Suppressor macrophage (primary cell): Measurements from ENCODE around the gene CLHC1.
"Not testable (repeated sequence)": the region's sequence is repeated elsewhere in the genome, so short reads cannot be mapped to it uniquely, and the experiment has no call there.

ENCODE experiments used
- DNase-seq, 4 experiments: peaks; one replicate each; pipeline ENCODE4 v3.0.0-alpha.2; 2020 to 2022

CLHC1 gene

DNA sequence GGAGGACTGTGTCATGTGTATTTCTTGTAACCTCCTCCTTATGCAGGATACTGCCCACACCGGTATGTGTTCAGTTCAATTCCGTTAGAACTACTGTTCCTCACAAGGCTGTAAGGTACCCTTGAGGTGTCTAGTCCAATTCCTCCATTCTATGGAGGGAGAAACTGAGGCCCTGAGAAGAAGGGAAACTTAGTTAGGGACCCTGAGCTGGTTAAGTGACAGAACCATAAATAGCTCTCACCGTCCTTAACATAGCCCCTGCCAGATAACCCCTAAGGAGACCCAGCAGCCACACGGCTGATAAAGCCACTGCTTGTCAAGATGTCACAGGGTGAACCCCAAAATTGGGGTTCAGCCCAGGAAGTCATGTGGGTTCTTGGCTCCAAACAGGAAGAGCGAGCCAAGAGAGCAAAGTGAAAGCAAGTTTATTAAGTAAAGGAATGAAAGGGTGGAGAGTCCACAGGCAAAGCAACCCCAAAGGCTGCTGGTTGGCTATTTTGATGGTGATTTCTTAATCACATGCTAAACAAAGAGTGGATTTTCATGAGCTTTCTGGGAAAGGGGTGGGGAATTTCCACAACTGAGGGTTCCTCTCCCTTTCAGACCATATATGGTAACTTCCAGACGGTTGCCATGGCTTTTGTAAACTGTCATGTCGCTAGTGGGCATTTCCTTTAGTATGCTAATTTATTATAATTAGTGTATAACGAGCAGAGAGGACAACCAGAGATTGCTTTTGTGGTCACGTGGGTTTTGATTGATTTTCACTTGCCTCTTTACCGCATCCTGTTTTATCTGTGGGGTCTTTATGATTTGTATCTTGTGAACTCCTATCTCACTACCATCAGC is 98.4 kb downstream of the CLHC1 start:
- DNase-seq: peak; percentile 84 to 95 (median 90)

- no peak for DNase-seq
Measured at GRCh38 chr2:55130849-55131248, 101.2 kb downstream of the CLHC1 start.

DNA sequence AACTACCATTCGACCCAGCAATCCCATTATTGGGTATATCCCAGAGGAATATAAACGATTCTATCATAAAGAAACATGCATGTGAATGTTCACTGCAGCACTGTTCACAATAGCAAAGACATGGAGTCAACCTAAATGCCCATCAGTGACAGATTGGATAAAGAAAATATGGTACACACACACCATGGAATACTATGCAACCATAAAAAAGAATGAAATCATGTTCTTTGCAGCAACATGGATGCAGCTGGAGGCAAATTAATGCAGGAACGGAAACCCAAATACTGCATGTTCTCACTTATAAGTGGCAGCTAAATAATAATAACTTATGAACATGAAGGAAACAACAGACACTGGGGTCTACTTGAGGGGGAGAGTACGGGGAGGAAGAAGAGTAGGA is 105.5 kb downstream of the CLHC1 start:
- DNase-seq: not testable (repeated sequence)
